GM13977 (cell line): Measurements from ENCODE around the gene FEM1B.
A peak's percentile ranks its signal among the peaks of the same experiment; 100 is the strongest.

Experiments
- DNase-seq: peaks from one replicate; pipeline ENCODE4 v3.0.0; 2012; ENCODE audit warnings: low spot score
- in situ Hi-C: fragments of 300-500 bp; cut with MboI; formaldehyde crosslinking; loops from one replicate; pipeline ENCODE4 v1.12.0; 2022; ENCODE audit warnings: low sequenced_read_pairs, low pct_unique_long_range_greater_than_20kb, mixed read lengths, inconsistent platforms; ENCODE audit not compliant: unreplicated experiment
- TF ChIP-seq, protein P1 (sequence below): IDR thresholded peaks from 2 replicates; pipeline ENCODE4 v1.5.1; 2012; ENCODE audit warnings: mild to moderate bottlenecking, control low read depth; ENCODE audit not compliant: insufficient read depth; ENCODE audit errors: extremely low read depth, missing control alignments

FEM1B gene

DNA sequence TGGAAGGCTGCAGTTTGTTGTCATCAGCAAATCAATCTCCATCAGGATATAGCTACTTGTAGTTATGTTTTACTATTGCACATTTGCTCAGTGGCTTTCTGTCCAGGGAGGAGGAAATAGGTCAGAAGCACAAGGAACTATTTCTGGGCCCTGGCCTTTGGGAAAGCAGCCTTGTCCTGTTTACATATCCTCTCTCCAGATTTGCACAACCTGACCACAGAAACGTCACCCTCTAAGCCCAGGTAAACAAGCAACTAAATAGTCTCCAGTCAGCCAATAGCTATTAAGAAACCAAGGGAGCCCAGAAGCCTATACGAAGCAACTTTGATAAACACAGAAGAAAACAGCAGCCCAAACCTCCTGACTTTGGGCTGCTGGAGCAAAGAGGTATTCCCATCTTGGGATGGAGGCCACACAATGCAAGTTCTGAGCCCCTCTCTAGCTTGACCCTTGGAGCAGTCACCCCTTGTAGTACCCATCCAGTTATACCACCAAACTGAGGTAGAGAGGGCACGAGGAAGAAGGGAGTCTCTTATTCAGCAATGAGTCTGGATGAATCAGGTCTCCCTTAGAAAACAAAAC is 2.3 kb upstream of the FEM1B start:
- DNase-seq, result no peak
- TF ChIP-seq, protein P1, sequence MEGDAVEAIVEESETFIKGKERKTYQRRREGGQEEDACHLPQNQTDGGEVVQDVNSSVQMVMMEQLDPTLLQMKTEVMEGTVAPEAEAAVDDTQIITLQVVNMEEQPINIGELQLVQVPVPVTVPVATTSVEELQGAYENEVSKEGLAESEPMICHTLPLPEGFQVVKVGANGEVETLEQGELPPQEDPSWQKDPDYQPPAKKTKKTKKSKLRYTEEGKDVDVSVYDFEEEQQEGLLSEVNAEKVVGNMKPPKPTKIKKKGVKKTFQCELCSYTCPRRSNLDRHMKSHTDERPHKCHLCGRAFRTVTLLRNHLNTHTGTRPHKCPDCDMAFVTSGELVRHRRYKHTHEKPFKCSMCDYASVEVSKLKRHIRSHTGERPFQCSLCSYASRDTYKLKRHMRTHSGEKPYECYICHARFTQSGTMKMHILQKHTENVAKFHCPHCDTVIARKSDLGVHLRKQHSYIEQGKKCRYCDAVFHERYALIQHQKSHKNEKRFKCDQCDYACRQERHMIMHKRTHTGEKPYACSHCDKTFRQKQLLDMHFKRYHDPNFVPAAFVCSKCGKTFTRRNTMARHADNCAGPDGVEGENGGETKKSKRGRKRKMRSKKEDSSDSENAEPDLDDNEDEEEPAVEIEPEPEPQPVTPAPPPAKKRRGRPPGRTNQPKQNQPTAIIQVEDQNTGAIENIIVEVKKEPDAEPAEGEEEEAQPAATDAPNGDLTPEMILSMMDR, result no peak
- in situ Hi-C loops, result no loop called here

DNA sequence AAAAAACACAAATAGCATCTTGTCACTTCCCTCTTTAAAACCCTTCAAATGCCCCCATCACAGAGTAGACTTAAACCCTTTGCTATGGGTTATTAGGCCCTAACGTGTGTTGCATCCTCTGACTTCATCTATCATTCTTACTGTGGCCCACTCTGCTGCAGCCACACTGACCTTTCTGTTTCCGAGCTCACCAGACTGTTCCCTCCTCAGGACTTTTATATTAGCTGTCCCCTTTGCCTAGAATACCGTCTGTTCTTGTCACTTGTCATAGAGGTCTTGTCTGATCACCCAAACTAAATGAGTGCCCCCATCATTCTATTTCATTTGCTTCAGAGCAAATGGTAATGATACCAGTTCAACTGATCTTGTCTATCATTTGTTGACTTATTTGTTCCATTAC is 877 bp upstream of the FEM1B start:
- DNase-seq, result no peak
- in situ Hi-C loops, result no loop called here
- TF ChIP-seq, protein P1, result no peak

DNA sequence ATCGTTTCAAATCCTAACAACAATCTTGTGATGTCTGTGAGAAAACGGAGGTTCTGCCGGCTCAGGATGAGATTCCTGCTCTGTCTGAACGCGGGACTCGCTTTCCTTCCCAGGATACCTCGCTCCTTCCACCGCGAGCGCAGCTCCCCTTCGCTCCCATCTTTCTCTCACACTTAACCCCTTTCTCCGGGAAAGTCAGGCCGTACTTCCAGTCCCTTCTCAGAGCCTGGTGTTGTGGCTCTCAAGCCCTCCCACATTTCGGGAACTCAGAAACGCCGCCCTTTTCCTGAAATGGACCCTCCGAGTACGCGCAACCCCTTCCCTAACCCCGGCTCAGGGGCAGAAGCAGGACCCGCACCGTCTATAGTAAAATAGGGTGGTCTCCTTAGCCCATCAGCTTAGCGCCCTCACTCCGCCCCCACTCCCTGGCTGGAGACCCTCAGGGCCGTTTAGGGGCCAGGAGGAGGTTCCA is 378 bp upstream of the FEM1B start:
- TF ChIP-seq, protein P1, result no peak
- DNase-seq, result no peak
- in situ Hi-C loops, result no loop called here

DNA sequence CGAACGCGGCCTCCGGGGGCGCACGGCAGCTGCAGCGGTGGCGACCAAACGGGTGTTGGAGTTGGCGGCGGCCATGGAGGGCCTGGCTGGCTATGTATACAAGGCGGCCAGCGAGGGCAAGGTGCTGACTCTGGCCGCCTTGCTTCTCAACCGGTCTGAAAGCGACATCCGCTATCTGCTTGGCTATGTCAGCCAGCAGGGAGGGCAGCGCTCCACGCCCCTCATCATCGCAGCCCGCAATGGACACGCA is 725 bp downstream of the FEM1B start:
- TF ChIP-seq, protein P1, result peak; percentile 67
- in situ Hi-C loops, result no loop called here
- no peak for DNase-seq

DNA sequence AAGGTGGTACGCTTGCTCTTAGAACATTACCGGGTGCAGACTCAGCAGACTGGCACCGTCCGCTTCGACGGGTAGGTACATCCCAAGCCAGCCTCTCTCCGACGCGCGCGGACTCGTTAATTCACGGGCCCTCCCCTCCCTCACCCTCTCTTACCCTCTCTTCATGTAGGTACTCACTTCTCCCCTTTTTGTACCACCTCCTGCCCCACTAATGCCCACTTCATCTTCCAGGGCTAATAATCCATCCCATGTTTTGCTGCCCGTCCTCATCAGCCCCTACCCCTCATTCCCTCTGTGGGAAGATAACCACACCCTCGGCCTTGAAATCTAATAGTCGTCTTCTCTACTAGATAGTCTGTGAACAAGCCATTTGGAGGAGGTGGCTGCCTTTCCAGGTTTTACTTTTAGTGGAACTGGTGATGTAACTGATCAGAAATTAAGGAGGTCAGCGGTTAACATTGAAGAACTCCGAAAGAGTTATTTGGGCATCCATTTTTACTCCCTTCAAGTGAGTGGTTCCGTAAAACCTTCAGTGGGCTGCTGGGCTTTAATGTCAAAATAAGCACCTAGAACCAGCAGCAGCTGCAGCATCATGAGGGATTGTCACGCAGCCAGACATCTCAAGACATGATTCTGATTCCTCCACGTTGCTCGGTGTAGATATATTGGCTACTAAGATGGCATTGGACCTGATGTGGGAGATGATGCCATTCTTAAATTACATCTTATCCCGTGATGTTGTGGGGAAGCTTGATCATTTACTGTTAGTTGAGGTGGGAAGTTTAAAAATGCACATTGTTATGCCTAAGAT is 1.3 kb downstream of the FEM1B start:
- in situ Hi-C loops, result no loop called here
- TF ChIP-seq, protein P1, result no peak
- no peak for DNase-seq

DNA sequence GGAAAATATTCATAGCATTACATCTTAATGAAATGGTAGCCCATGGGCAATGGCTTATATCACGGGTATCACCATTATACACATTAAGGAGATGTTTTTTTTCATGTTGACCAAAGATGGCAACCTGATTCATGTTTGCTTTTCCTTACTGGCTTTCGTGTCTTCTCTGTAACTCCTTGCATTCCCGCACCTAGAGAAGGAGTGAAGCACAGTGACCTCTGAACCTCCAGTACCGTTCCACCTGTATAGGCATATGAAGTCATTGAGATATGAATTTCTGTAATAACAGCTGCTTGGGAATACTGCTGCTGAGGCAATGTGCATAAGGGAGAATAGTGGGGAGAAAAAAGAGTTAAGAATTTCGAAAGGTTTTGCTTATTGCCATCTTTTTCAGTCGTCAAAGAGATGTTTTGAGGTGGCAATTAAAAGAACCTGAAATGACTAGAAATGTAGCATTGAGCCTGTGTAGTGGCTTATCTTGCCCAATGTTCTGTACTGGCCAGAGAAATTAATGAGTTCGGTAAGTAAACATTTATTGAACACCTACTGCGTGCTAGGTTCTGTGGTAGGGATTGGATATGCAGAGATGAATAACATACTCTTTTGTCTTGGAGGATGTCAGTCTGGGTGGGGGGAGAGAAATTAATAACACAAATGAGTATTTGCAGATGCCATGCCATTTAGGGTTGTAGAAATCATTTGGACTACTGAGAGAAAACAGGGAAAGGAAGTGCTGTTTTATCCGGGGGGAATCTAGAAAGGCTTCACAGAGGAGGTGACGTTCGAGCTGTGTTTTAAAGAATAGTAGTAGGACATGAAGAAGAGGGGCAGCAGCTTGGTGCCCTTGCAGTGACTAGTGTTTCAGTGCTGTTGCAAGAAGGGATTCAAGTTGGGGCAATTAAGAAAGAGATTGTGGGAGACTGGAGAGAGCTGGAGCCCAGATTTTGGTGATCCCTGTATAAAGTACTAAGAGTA is 2.5 kb downstream of the FEM1B start:
- no peak for DNase-seq
- in situ Hi-C loops, result no loop called here
- TF ChIP-seq, protein P1, result no peak
